H9 (cell line): ENCODE results near the gene ATL1. TPM values are rescaled to one million over a fixed set of nuclear protein-coding genes. Genes with fewer than 3 reads are reported as not detected.

Experiments used
- DNase-seq: peaks from one replicate; pipeline ENCODE4 v3.0.0-alpha.2; 2017
- H2AFZ ChIP-seq: one replicate; pipeline ENCODE4 v1.6.1; 2013; ENCODE audit warnings: mild to moderate bottlenecking, low read length, control low read depth, moderate library complexity
- H2AK5ac ChIP-seq: 2 replicates; pipeline ENCODE4 v1.6.1; 2013; ENCODE audit warnings: low read length, control low read depth, mixed read lengths; ENCODE audit not compliant: insufficient read length
- H2BK120ac ChIP-seq: one replicate; pipeline ENCODE4 v1.6.1; 2013; ENCODE audit warnings: low read depth, mild to moderate bottlenecking, low read length, control low read depth, inconsistent platforms; ENCODE audit not compliant: poor library complexity, severe bottlenecking
- H2BK12ac ChIP-seq: 2 replicates; pipeline ENCODE4 v1.6.1; 2013; ENCODE audit warnings: low read length, control low read depth, mixed read lengths, low read depth; ENCODE audit not compliant: insufficient read length
- H2BK15ac ChIP-seq: 2 replicates; pipeline ENCODE4 v1.6.1; 2013; ENCODE audit warnings: low read depth, low read length, control low read depth
- H2BK20ac ChIP-seq: one replicate; pipeline ENCODE4 v1.6.1; 2013; ENCODE audit warnings: low read depth, mild to moderate bottlenecking, low read length, control low read depth, inconsistent platforms; ENCODE audit not compliant: poor library complexity, severe bottlenecking
- H2BK5ac ChIP-seq: 2 replicates; pipeline ENCODE4 v1.6.1; 2013; ENCODE audit warnings: low read length, control low read depth, mixed read lengths; ENCODE audit not compliant: insufficient read length
- H3K14ac ChIP-seq: 2 replicates; pipeline ENCODE4 v1.6.1; 2013; ENCODE audit warnings: low read length, control low read depth; ENCODE audit not compliant: insufficient read depth
- H3K18ac ChIP-seq: 2 replicates; pipeline ENCODE4 v1.6.1; 2013; ENCODE audit warnings: low read depth, mild to moderate bottlenecking, mixed read lengths, low read length, control low read depth; ENCODE audit not compliant: insufficient read length
- H3K23ac ChIP-seq: 2 replicates; pipeline ENCODE4 v1.6.1; 2013; ENCODE audit warnings: low read length, control low read depth, mixed read lengths, low read depth; ENCODE audit not compliant: insufficient read length
- H3K23me2 ChIP-seq: 2 replicates; pipeline ENCODE4 v1.6.1; 2013; ENCODE audit warnings: low read depth, mild to moderate bottlenecking, mixed read lengths, low read length, control low read depth; ENCODE audit not compliant: insufficient read length, poor library complexity, severe bottlenecking
- H3K27ac ChIP-seq: 2 replicates; pipeline ENCODE4 v1.5.1; 2013; ENCODE audit warnings: low read length, control low read depth, mixed read lengths, low read depth; ENCODE audit not compliant: insufficient read length
- H3K27me3 ChIP-seq: 2 replicates; pipeline ENCODE4 v1.6.1; 2013; ENCODE audit warnings: low read length, control low read depth, inconsistent platforms; ENCODE audit not compliant: insufficient read depth
- H3K4ac ChIP-seq: 2 replicates; pipeline ENCODE4 v1.6.1; 2013; ENCODE audit warnings: low read depth, mild to moderate bottlenecking, control low read depth, inconsistent platforms, low read length, moderate library complexity
- H3K4me1 ChIP-seq: 2 replicates; pipeline ENCODE4 v1.6.1; 2013; ENCODE audit warnings: low read length, control low read depth, inconsistent platforms; ENCODE audit not compliant: insufficient read depth
- H3K4me2 ChIP-seq: 2 replicates; pipeline ENCODE4 v1.6.1; 2013; ENCODE audit warnings: low read length, control low read depth, mixed read lengths; ENCODE audit not compliant: insufficient read length, insufficient read depth
- H3K56ac ChIP-seq: 2 replicates; pipeline ENCODE4 v1.6.1; 2013; ENCODE audit warnings: low read depth, mild to moderate bottlenecking, mixed read lengths, low read length, control low read depth; ENCODE audit not compliant: insufficient read length
- H3K79me1 ChIP-seq: 2 replicates; pipeline ENCODE4 v1.6.1; 2013; ENCODE audit warnings: low read depth, mild to moderate bottlenecking, moderate library complexity, low read length, control low read depth, inconsistent platforms; ENCODE audit not compliant: insufficient read depth, poor library complexity, severe bottlenecking
- H3K79me2 ChIP-seq: 2 replicates; pipeline ENCODE4 v1.6.1; 2013; ENCODE audit warnings: low read length, control low read depth, inconsistent platforms; ENCODE audit not compliant: insufficient read depth
- H3K9ac ChIP-seq: 2 replicates; pipeline ENCODE4 v1.6.1; 2013; ENCODE audit warnings: low read length, control low read depth, mixed read lengths; ENCODE audit not compliant: insufficient read length; ENCODE audit errors: extremely low read depth
- H3K9me3 ChIP-seq: one replicate; pipeline ENCODE4 v1.6.1; 2013; ENCODE audit warnings: low read depth, low read length, inconsistent platforms; ENCODE audit not compliant: control insufficient read depth
- H3T11ph ChIP-seq: one replicate; pipeline ENCODE4 v1.6.1; 2013; ENCODE audit warnings: mild to moderate bottlenecking, low read length, control low read depth, inconsistent platforms
- H4K20me1 ChIP-seq: one replicate; pipeline ENCODE4 v1.6.1; 2013; ENCODE audit not compliant: control insufficient read depth, insufficient read length, insufficient read depth
- H4K5ac ChIP-seq: 2 replicates; pipeline ENCODE4 v1.6.1; 2013; ENCODE audit warnings: low read depth, mild to moderate bottlenecking, mixed read lengths, low read length, control low read depth; ENCODE audit not compliant: insufficient read length
- H4K8ac ChIP-seq: replicated peaks from 2 replicates; pipeline ENCODE4 v1.6.1; 2013; ENCODE audit warnings: low read length, control low read depth, mixed read lengths, low read depth; ENCODE audit not compliant: insufficient read length
- H4K91ac ChIP-seq: 2 replicates; pipeline ENCODE4 v1.6.1; 2013; ENCODE audit warnings: low read depth, mild to moderate bottlenecking, moderate library complexity, mixed read lengths, low read length, control low read depth; ENCODE audit not compliant: insufficient read length
- H3K27ac Mint-ChIP-seq, 3 experiments: 2 replicates in 2 of 3; 3 replicates in 1 of 3; pipeline ENCODE4 v1.8.0; 2020 to 2021; ENCODE audit warnings: mixed read lengths in 3 of 3, mild to moderate bottlenecking in 1 of 3, moderate library complexity in 1 of 3
- H3K27me3 Mint-ChIP-seq: 2 replicates; pipeline ENCODE4 v1.8.0; 2021; ENCODE audit warnings: low read depth, mild to moderate bottlenecking, moderate library complexity, mixed read lengths
- H3K36me3 Mint-ChIP-seq, 3 experiments: 2 replicates in 2 of 3; 3 replicates in 1 of 3; pipeline ENCODE4 v1.8.0; 2020 to 2021; ENCODE audit warnings: low read depth in 3 of 3, mixed read lengths in 3 of 3; ENCODE audit not compliant: insufficient read depth in 1 of 3
- H3K4me1 Mint-ChIP-seq, 2 experiments: 2 replicates each; pipeline ENCODE4 v1.8.0; 2020; ENCODE audit warnings: mixed read lengths in 2 of 2
- H3K4me3 Mint-ChIP-seq, 2 experiments: 2 replicates in 1 of 2; 3 replicates in 1 of 2; pipeline ENCODE4 v1.8.0; 2020 to 2021; ENCODE audit warnings: mild to moderate bottlenecking in 2 of 2, mixed read lengths in 2 of 2, moderate library complexity in 1 of 2
- H3K9me3 Mint-ChIP-seq, 2 experiments: 2 replicates in 1 of 2; 3 replicates in 1 of 2; pipeline ENCODE4 v1.8.0; 2020; ENCODE audit warnings: mild to moderate bottlenecking in 2 of 2, mixed read lengths in 2 of 2, moderate library complexity in 1 of 2
- CTCF ChIP-seq: fragments of 200-600 bp; sonication (generic); conservative IDR thresholded peaks from 3 replicates; pipeline ENCODE4 v1.8.0; 2021; ENCODE audit warnings: antibody characterized with exemption, mild to moderate bottlenecking
- WGBS: extraction: QIAGEN DNeasy Blood & Tissue Kit; methylation state at CpG from one replicate; pipeline ENCODE4 v1.1.7; 2013; ENCODE audit warnings: missing lambda C conversion rate, low lambda C conversion rate, mixed read lengths; ENCODE audit not compliant: insufficient read length; ENCODE audit errors: extremely low coverage; 5-methylcytosine and 5-hydroxymethylcytosine counted together
- total RNA-seq: library from RNA; stranded (reverse); gene quantifications from 2 replicates; pipeline ENCODE4 v1.2.1, GENCODE V29; 2021

Gene ATL1
- total RNA-seq, 1 experiment from 2014 or later: 3.0 TPM

- Mint-ChIP-seq H3K4me3 (no peak overlapping the region), H3K36me3 (no peaks in the 10 kb centered on the region), H3K27ac (no peak overlapping the region), H3K27me3 (no peaks in the 10 kb centered on the region; the same call in 1 of the 2 replicates), H3K4me1 (no peaks in the 10 kb centered on the region), H3K9me3 (no peaks in the 10 kb centered on the region)
- Histone ChIP-seq H4K5ac (no peak overlapping the region), H4K91ac (no peak overlapping the region), H3K79me1 (no peaks in the 10 kb centered on the region), H2BK20ac (no peak overlapping the region), H3K14ac (no peak overlapping the region), H3K27me3 (no peaks in the 10 kb centered on the region), H3K4me2 (no peak overlapping the region), H2BK120ac (no peak overlapping the region), H4K20me1 (no peaks in the 10 kb centered on the region), H4K8ac (no peak overlapping the region), H3K23me2 (no peaks in the 10 kb centered on the region), H3K23ac (no peak overlapping the region), H3K79me2 (no peaks in the 10 kb centered on the region), H2BK15ac (no peak overlapping the region), H2AFZ (no peak overlapping the region), H3K9ac (no peak overlapping the region), H3T11ph (no peak overlapping the region), H2BK12ac (no peak overlapping the region), H3K18ac (no peak overlapping the region), H3K56ac (no peak overlapping the region), H3K27ac (no peak overlapping the region), H3K4me1 (no peaks in the 10 kb centered on the region), H3K9me3 (no peaks in the 10 kb centered on the region), H3K4ac (no peak overlapping the region), H2BK5ac (no peak overlapping the region), H2AK5ac (no peak overlapping the region)
- no peak for DNase-seq
- no peak for TF ChIP-seq CTCF
- WGBS: no CpG with 5 or more reads among the region's 3 CpGs
These were observed 14.3 kb upstream of the ATL1 start for GRCh38 chr14:50545618-50546017.
